NT2/D1 (cell line): Measurements from ENCODE around the gene CFLAR.
A peak's percentile ranks its signal among the peaks of the same experiment; 100 is the strongest.

ENCODE experiments used
- DNase-seq: peaks from one replicate; pipeline ENCODE4 v3.0.0-alpha.2; 2011; ENCODE audit warnings: low read depth, low spot score
- H3K27me3 ChIP-seq: 2 replicates; pipeline ENCODE4 v1.6.0; 2011; ENCODE audit warnings: mild to moderate bottlenecking; ENCODE audit not compliant: insufficient read length, insufficient read depth
- H3K36me3 ChIP-seq: 2 replicates; pipeline ENCODE4 v1.6.1; 2011; ENCODE audit warnings: mild to moderate bottlenecking, low read length, mixed read lengths; ENCODE audit not compliant: insufficient read depth, insufficient read length
- H3K4me1 ChIP-seq: 2 replicates; pipeline ENCODE4 v1.5.1; 2011; ENCODE audit not compliant: insufficient read depth, insufficient read length
- H3K4me3 ChIP-seq: 2 replicates; pipeline ENCODE4 v1.5.1; 2011; ENCODE audit warnings: low read depth; ENCODE audit not compliant: insufficient read length
- H3K9ac ChIP-seq: 2 replicates; pipeline ENCODE4 v1.6.0; 2011; ENCODE audit warnings: low read depth; ENCODE audit not compliant: insufficient read length
- H3K9me3 ChIP-seq: 2 replicates; pipeline ENCODE4 v1.5.1; 2011; ENCODE audit warnings: mild to moderate bottlenecking, low read length; ENCODE audit not compliant: insufficient read depth
- SUZ12 ChIP-seq: IDR thresholded peaks from 2 replicates; pipeline ENCODE4 v1.6.1; 2011; ENCODE audit not compliant: insufficient read length, insufficient read depth; ENCODE audit errors: extremely low read depth
- YY1 ChIP-seq: IDR thresholded peaks from 2 replicates; pipeline ENCODE4 v1.6.1; 2011; ENCODE audit not compliant: insufficient read length, insufficient read depth
- ZNF274 ChIP-seq: IDR thresholded peaks from 2 replicates; pipeline ENCODE4 v1.6.1; 2011; ENCODE audit warnings: mild to moderate bottlenecking, low read depth, low read length

The CFLAR gene

DNA sequence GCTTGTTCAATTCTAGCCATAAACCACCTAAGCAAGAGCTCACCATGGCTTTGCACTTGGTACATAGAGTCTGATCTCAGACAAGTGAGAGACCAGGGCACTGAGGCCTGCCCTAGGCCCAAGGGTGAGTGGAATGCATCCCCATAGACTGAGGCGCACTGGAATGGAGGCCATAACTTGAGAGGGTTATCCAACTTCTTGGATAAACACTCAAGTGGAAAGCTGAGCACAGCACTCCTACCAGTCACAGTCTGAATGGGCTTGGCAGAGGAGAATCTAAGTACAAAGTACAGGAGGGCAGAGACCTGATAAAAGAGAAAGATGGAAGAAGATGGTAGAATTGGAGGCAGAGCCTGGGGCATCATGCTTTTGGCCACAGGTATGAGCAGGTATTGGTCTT lies 36.6 kb downstream of the CFLAR start:
- Histone ChIP-seq H3K4me1 (peaks cover 4% of the 10 kb centered on the region), H3K4me3 (no peak overlapping the region), H3K9ac (no peak overlapping the region), H3K9me3 (no peaks in the 10 kb centered on the region), H3K27me3 (no peaks in the 10 kb centered on the region), H3K36me3 (peaks cover 20% of the 10 kb centered on the region)
- TF ChIP-seq ZNF274, result no peak
- TF ChIP-seq YY1, result no peak
- TF ChIP-seq SUZ12, result no peak
- no peak for DNase-seq

- peaks cover 4% of the 10 kb centered on the region for H3K4me1 ChIP-seq
- no peak for TF ChIP-seq SUZ12
- TF ChIP-seq YY1, result no peak
- no peak for TF ChIP-seq ZNF274
- DNase-seq, result no peak
Observed at GRCh38 chr2:201152999-201153815, 37.2 kb downstream of the CFLAR start.

GRCh38 chr2:201154615-201155399 lies 38.8 kb downstream of the CFLAR start:
- Histone ChIP-seq H3K4me3 (no peak overlapping the region), H3K4me1 (no peaks in the 10 kb centered on the region), H3K9ac (no peak overlapping the region), H3K36me3 (peaks cover 23% of the 10 kb centered on the region), H3K9me3 (no peaks in the 10 kb centered on the region), H3K27me3 (no peaks in the 10 kb centered on the region)
- TF ChIP-seq SUZ12, result no peak
- no peak for TF ChIP-seq YY1
- TF ChIP-seq ZNF274, result no peak
- DNase-seq, result no peak

More at GRCh38 chr2:201152999-201153815, 37.2 kb downstream of the CFLAR start:
- no peak overlapping the region for H3K9ac ChIP-seq
- no peaks in the 10 kb centered on the region for H3K27me3 ChIP-seq
- H3K36me3 ChIP-seq, result peaks cover 20% of the 10 kb centered on the region
- H3K9me3 ChIP-seq, result no peaks in the 10 kb centered on the region
- no peak overlapping the region for H3K4me3 ChIP-seq

GRCh38 chr2:201156036-201156435 lies 40.1 kb downstream of the CFLAR start:
- H3K4me1 ChIP-seq, result no peaks in the 10 kb centered on the region
- no peak overlapping the region for H3K9ac ChIP-seq
- no peak for TF ChIP-seq ZNF274
- TF ChIP-seq YY1, result no peak
- no peak for TF ChIP-seq SUZ12
- no peaks in the 10 kb centered on the region for H3K27me3 ChIP-seq
- peaks cover 34% of the 10 kb centered on the region for H3K36me3 ChIP-seq
- H3K4me3 ChIP-seq, result no peak overlapping the region
- H3K9me3 ChIP-seq, result no peaks in the 10 kb centered on the region
- no peak for DNase-seq

DNA sequence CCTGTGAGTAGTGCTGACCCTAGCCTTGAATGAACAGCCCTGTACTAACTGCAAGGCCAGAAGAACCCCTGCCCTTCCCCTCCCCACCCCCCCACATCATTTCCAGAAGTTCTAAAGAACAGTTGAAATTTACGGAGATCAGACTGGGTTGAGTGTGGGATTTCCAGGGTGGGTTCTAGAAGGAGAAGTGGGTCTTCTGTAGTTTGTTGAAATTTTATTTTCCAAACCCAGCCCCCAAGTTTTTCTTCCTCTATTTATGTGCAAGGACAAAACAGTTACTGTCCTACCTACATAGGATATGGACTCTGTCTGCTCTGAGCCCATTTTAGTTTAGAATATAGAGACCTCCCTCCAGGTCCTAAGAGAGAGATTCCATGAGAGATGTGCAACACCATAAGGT lies 40.7 kb downstream of the CFLAR start:
- H3K4me1 ChIP-seq, result no peaks in the 10 kb centered on the region

DNA sequence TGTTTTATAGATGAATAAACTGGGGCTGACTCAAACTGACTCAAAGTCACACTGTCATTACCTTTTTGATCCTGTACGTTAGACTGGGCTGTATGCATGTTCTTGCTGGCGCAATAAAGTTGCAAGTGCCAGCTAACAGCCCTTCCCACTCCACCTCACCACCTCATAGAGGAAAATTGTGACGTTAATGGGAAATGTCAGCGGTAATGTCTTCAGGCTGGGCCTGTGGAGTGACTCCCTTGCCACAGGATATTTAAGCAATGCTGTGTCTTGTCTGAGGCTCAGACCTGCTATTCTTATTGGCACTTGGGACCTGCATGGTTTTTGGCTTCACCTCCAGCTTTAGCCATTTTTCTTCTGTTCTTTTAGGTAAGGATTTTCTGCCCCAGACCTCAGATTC lies 41.7 kb downstream of the CFLAR start:
- H3K9ac ChIP-seq, result no peak overlapping the region
- TF ChIP-seq YY1 (no peak), ZNF274 (no peak), SUZ12 (no peak)
- no peak for DNase-seq
- H3K9me3 ChIP-seq, result no peaks in the 10 kb centered on the region
- H3K4me1 ChIP-seq, result no peaks in the 10 kb centered on the region
- H3K36me3 ChIP-seq, result peaks cover 34% of the 10 kb centered on the region
- H3K27me3 ChIP-seq, result no peaks in the 10 kb centered on the region
- no peak overlapping the region for H3K4me3 ChIP-seq

More for the DNA sequence above, 40.7 kb downstream of the CFLAR start:
- TF ChIP-seq SUZ12 (no peak), YY1 (no peak), ZNF274 (no peak)
- peaks cover 35% of the 10 kb centered on the region for H3K36me3 ChIP-seq
- no peak overlapping the region for H3K9ac ChIP-seq
- no peak overlapping the region for H3K4me3 ChIP-seq
- H3K9me3 ChIP-seq, result no peaks in the 10 kb centered on the region
- no peaks in the 10 kb centered on the region for H3K27me3 ChIP-seq
- no peak for DNase-seq

DNA sequence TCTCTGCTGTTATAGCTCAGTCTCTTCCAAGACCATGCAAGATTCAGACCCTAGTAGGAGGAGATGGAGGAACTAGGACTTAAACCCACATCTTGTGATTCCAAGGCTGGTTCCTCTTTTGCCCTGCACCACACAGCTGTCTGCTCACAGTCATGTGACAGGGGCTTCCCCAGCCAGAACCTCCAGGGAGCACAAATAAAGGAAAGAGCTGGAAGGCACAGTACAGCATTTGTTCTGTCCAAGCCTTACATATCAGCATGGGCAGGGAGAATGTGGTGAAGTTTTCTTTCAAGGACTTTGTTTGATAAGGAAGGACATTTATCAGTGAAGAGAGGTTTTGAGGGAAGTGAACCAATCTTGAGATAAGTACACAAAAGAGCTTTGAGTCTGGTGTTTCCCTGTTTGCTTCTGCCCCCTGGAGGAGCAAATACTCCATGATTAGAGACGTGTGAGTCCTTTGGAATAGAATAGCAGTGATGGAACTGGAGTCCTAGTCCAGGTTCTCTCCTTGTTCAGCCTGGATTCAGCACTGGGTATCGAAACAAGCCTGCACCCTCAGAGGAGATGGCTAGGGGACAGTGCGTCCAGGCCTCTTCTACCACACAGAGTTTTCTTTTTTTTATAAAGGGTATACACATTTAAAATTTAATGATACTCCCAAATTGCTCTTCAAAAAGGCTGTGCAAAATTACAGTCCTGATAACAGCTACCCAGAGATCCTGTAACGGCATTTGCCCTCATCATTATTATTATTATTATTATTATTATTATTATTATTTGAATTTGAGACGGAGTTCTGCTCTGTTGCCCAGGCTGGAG lies 42.4 kb downstream of the CFLAR start:
- no peaks in the 10 kb centered on the region for H3K9me3 ChIP-seq
- no peak overlapping the region for H3K9ac ChIP-seq
- peak; percentile 60 for DNase-seq
- H3K27me3 ChIP-seq, result no peaks in the 10 kb centered on the region
- H3K4me3 ChIP-seq, result no peak overlapping the region
- TF ChIP-seq YY1 (no peak), ZNF274 (no peak), SUZ12 (no peak)
- H3K4me1 ChIP-seq, result no peaks in the 10 kb centered on the region
- peaks cover 34% of the 10 kb centered on the region for H3K36me3 ChIP-seq
